Liver (tissue), 9 donors: ENCODE measurements around the gene INO80D. TPM values are rescaled to one million over a fixed set of nuclear protein-coding genes. Genes with fewer than 3 reads are reported as not detected.
"Not testable (repeated sequence)": the region's sequence is repeated elsewhere in the genome, so short reads cannot be mapped to it uniquely, and the experiment has no call there.

ENCODE experiments used
- DNase-seq: peaks from one replicate; pipeline ENCODE4 v3.0.0-alpha.2; 2017; ENCODE audit warnings: low spot score
- H3K27ac ChIP-seq, 2 donors: one replicate each; pipeline ENCODE4 v1.7.0; 2013; ENCODE audit warnings: inconsistent platforms in 2 of 2, low read length in 2 of 2, control low read depth in 1 of 2, low read depth in 1 of 2, mild to moderate bottlenecking in 1 of 2
- H3K27me3 ChIP-seq, 4 donors: one replicate each; pipeline versions ENCODE4 v1.6.1 to v1.7.0; 2013; ENCODE audit warnings: low read length in 3 of 4, inconsistent platforms in 1 of 4, mild to moderate bottlenecking in 1 of 4, moderate library complexity in 1 of 4; ENCODE audit not compliant: control insufficient read depth in 4 of 4, insufficient read depth in 4 of 4
- H3K36me3 ChIP-seq, 4 donors: one replicate each; pipeline versions ENCODE4 v1.6.1 to v1.7.0; 2013; ENCODE audit warnings: low read length in 3 of 4, mild to moderate bottlenecking in 3 of 4, low read depth in 1 of 4, moderate library complexity in 1 of 4; ENCODE audit not compliant: control insufficient read depth in 4 of 4, insufficient read depth in 3 of 4
- H3K4me1 ChIP-seq, 4 donors: one replicate each; pipeline versions ENCODE4 v1.6.1 to v1.7.0; 2013; ENCODE audit warnings: low read length in 3 of 4, mild to moderate bottlenecking in 3 of 4, moderate library complexity in 1 of 4; ENCODE audit not compliant: control insufficient read depth in 4 of 4, insufficient read depth in 4 of 4
- H3K4me3 ChIP-seq, 3 donors: one replicate each; pipeline versions ENCODE4 v1.6.1 to v1.7.0; 2013; ENCODE audit warnings: low read length in 3 of 3, control low read depth in 1 of 3, low read depth in 1 of 3, mild to moderate bottlenecking in 1 of 3
- H3K9ac ChIP-seq, 2 donors: one replicate each; pipeline ENCODE4 v1.7.0; 2013; ENCODE audit warnings: low read length in 2 of 2, mild to moderate bottlenecking in 2 of 2, moderate library complexity in 2 of 2, control low read depth in 1 of 2, low read depth in 1 of 2
- H3K9me3 ChIP-seq, 4 donors: one replicate each; pipeline versions ENCODE4 v1.6.1 to v1.7.0; 2013; ENCODE audit warnings: low read length in 3 of 4; ENCODE audit not compliant: control insufficient read depth in 4 of 4
- ATF3 ChIP-seq: IDR thresholded peaks from 2 replicates; pipeline ENCODE4 v1.6.1; 2016; ENCODE audit warnings: antibody characterized with exemption
- CTCF ChIP-seq: fragments of 150-350 bp; IDR thresholded peaks from 2 replicates; pipeline ENCODE4 v1.5.1; 2017; ENCODE audit warnings: improper control_type of control experiment, low read depth, low read length; ENCODE audit not compliant: missing input control
- FOXA2 ChIP-seq: IDR thresholded peaks from 2 replicates; pipeline ENCODE4 v1.6.1; 2016; ENCODE audit warnings: antibody characterized with exemption
- GABPA ChIP-seq, 2 donors: IDR thresholded peaks in 1 of 2; conservative IDR thresholded peaks in 1 of 2; 2 replicates each; pipeline ENCODE4 v1.6.1; 2016; ENCODE audit warnings: antibody characterized with exemption in 2 of 2, mild to moderate bottlenecking in 1 of 2, moderate library complexity in 1 of 2
- HNF4A ChIP-seq, 2 donors: conservative IDR thresholded peaks; 2 replicates each; pipeline ENCODE4 v1.6.1; 2016; ENCODE audit warnings: antibody characterized with exemption in 2 of 2, mild to moderate bottlenecking in 2 of 2
- HNF4G ChIP-seq: IDR thresholded peaks from 2 replicates; pipeline ENCODE4 v1.6.1; 2016; ENCODE audit warnings: antibody characterized with exemption
- NR2F2 ChIP-seq: IDR thresholded peaks from 2 replicates; pipeline ENCODE4 v1.6.1; 2016; ENCODE audit warnings: antibody characterized with exemption
- RAD21 ChIP-seq, 2 donors: IDR thresholded peaks; 2 replicates each; pipeline ENCODE4 v1.6.1; 2016; ENCODE audit warnings: antibody characterized with exemption in 2 of 2, mild to moderate bottlenecking in 2 of 2
- REST ChIP-seq: IDR thresholded peaks from 2 replicates; pipeline ENCODE4 v1.6.1; 2016; ENCODE audit warnings: antibody characterized with exemption, mild to moderate bottlenecking
- RXRA ChIP-seq, 2 donors: IDR thresholded peaks; 2 replicates each; pipeline ENCODE4 v1.6.1; 2017 to 2018; ENCODE audit warnings: antibody characterized with exemption in 2 of 2, mild to moderate bottlenecking in 1 of 2
- YY1 ChIP-seq: IDR thresholded peaks from 2 replicates; pipeline ENCODE4 v1.6.1; 2016; ENCODE audit warnings: antibody characterized with exemption, mild to moderate bottlenecking
- WGBS: extraction: QIAGEN DNeasy Blood & Tissue Kit; methylation state at CpG from one replicate; pipeline ENCODE4 v1.1.7; 2013; 5-methylcytosine and 5-hydroxymethylcytosine counted together
- polyA plus RNA-seq, 2 donors: library from polyadenylated mRNA; stranded (reverse) in 1 of 2; unstranded in 1 of 2; fragments of 200-250 nt in 1 of 2; fragments of >200 nt in 1 of 2; fragmentation: Nextera tagmentation in 1 of 2; extraction: Ambion mirVana in 1 of 2; gene quantifications; one replicate each; pipeline versions ENCODE4 v1.2.1 to v1.2.3, GENCODE V29; 2013 to 2015
- total RNA-seq, 2 donors: library from RNA; depleted of rRNA; stranded (reverse); fragments of >200 nt; gene quantifications; one replicate each; pipeline ENCODE4 v1.2.3, GENCODE V29; 2014
- TF ChIP-seq, protein P1 (sequence below): IDR thresholded peaks from 2 replicates; pipeline ENCODE4 v1.6.1; 2016; ENCODE audit warnings: antibody characterized with exemption
- donor health status: healthy.
- donor health status: healthy.
- donor health status: healthy.
- donor health status: healthy.
- donor health status: healthy.

INO80D gene
- total and polyA plus RNA-seq, 4 donors, result 0.76 to 10.3 (median 5.4) TPM

GRCh38 chr2:206105038-206105437 lies 19.1 kb upstream of the INO80D start:
- DNase-seq, result no peak
- no peak overlapping the region for H3K9ac ChIP-seq
- no peaks in the 10 kb centered on the region for H3K4me1 ChIP-seq
- H3K4me3 ChIP-seq, result no peak overlapping the region
- H3K27ac ChIP-seq, result no peak overlapping the region
- no peaks in the 10 kb centered on the region for H3K27me3 ChIP-seq
- TF ChIP-seq, protein P1, sequence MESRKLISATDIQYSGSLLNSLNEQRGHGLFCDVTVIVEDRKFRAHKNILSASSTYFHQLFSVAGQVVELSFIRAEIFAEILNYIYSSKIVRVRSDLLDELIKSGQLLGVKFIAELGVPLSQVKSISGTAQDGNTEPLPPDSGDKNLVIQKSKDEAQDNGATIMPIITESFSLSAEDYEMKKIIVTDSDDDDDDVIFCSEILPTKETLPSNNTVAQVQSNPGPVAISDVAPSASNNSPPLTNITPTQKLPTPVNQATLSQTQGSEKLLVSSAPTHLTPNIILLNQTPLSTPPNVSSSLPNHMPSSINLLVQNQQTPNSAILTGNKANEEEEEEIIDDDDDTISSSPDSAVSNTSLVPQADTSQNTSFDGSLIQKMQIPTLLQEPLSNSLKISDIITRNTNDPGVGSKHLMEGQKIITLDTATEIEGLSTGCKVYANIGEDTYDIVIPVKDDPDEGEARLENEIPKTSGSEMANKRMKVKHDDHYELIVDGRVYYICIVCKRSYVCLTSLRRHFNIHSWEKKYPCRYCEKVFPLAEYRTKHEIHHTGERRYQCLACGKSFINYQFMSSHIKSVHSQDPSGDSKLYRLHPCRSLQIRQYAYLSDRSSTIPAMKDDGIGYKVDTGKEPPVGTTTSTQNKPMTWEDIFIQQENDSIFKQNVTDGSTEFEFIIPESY, result no peak
- TF ChIP-seq REST, result no peak
- TF ChIP-seq CTCF, result no peak
- no peak for TF ChIP-seq ATF3
- TF ChIP-seq HNF4A (conservative IDR thresholded peaks at IDR 0.05), result no peak
- no peak for TF ChIP-seq YY1
- TF ChIP-seq GABPA (IDR thresholded peaks at IDR 0.05 in 1 of 2, conservative IDR thresholded peaks at IDR 0.05 in 1 of 2), result no peak
- TF ChIP-seq FOXA2, result no peak
- TF ChIP-seq HNF4G, result no peak
- TF ChIP-seq RXRA (IDR thresholded peaks at IDR 0.05), result no peak
- TF ChIP-seq RAD21 (IDR thresholded peaks at IDR 0.05), result no peak
- no peak for TF ChIP-seq NR2F2
- 95% methylated on average over 4 of the region's 4 CpGs for WGBS
- H3K9me3 ChIP-seq, result no peaks in the 10 kb centered on the region
- no peaks in the 10 kb centered on the region for H3K36me3 ChIP-seq

DNA sequence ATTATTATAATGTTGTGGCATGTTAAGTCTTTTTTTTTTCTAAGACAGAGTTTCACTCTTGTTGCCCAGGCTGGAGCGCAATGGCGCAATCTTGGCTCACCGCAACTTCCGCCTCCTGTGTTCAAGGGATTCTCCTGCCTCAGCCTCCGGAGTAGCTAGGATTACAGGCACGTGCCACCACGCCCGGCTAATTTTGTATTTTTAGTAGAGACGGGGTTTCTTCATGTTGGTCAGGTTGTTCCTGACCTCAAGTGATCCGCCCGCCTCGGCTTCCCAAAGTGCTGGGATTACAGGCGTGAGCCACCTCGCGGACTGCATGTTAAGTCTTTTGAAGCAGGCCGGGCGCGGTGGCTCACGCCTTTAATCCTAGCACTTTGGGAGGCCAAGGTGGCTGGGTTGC lies 12.9 kb upstream of the INO80D start:
- H3K9me3 ChIP-seq, H3K9ac ChIP-seq, DNase-seq: not testable (repeated sequence)

More for the DNA sequence above, 12.9 kb upstream of the INO80D start:
- not testable (repeated sequence) for H3K27me3 ChIP-seq, H3K27ac ChIP-seq, H3K4me3 ChIP-seq, H3K4me1 ChIP-seq, H3K36me3 ChIP-seq
- WGBS, result 90% methylated on average over 19 of the region's 19 CpGs
